GM19043 (cell line): ENCODE data around the gene HOXC6.
"Not testable (repeated sequence)": the region's sequence is repeated elsewhere in the genome, so short reads cannot be mapped to it uniquely, and the experiment has no call there.

Experiments used
- ATAC-seq: cut with Tn5 transposase; IDR thresholded peaks from one replicate; pipeline ENCODE4 v1.9.1; 2021; ENCODE audit warnings: low read depth; ENCODE audit not compliant: unreplicated experiment

Gene HOXC6

DNA sequence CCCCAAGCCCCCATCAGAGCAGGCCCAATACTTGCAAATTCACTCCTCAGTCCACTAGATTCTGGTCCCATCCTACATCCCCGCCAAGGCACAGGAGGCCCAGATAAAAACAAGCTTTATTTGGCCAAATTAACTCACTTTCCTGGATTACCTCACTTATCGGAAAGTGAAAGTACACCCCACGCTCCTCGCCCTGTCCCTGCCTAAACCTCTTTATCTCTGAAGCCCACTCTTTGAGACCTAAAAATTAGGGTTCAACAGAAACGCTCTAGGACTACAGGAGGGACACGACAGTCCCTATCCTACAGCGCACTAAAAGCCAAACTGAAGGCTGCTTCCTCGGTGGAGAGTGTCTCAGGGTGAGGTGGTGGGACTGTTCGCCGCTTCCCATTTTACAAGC is 49.6 kb downstream of the HOXC6 start:
- not testable (repeated sequence) for ATAC-seq

DNA sequence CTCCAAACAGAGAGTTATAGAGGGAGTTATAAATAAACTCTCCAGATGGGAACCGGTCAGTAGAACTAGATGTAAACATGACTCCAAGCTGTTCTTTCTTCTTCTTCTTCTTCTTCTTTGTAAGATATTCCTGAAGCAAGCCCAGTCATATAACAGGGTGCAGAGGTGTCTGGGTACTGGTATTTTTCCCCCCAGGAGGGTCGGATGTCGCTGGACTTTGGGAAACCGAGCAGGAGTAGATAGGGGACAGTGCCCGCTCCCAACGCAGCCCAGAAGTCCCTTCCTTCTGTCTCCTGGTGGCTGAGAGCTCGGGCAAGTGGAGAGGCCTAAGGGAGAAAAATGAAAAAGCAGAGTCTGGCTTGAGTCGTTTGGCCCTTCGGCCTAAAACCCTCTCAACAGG is 50.9 kb downstream of the HOXC6 start:
- ATAC-seq, result not testable (repeated sequence)
